DOHH2 (cell line): ENCODE data around the gene DNMT1.

Source experiments
- EZH2phosphoT487 ChIP-seq: fragments of 200-600 bp; sonication (generic); IDR thresholded peaks from 2 replicates; pipeline ENCODE4 v1.6.1; 2017; ENCODE audit warnings: borderline replicate concordance, mild to moderate bottlenecking, antibody characterized with exemption, low read length, moderate library complexity, mixed read lengths
- TF ChIP-seq, protein P1 (sequence below): fragments of 200-600 bp; sonication (generic); IDR thresholded peaks from one replicate; pipeline ENCODE4 v1.5.1; 2014; ENCODE audit warnings: antibody characterized with exemption, mild to moderate bottlenecking, low read depth, low read length; ENCODE audit not compliant: poor library complexity, severe bottlenecking

DNA sequence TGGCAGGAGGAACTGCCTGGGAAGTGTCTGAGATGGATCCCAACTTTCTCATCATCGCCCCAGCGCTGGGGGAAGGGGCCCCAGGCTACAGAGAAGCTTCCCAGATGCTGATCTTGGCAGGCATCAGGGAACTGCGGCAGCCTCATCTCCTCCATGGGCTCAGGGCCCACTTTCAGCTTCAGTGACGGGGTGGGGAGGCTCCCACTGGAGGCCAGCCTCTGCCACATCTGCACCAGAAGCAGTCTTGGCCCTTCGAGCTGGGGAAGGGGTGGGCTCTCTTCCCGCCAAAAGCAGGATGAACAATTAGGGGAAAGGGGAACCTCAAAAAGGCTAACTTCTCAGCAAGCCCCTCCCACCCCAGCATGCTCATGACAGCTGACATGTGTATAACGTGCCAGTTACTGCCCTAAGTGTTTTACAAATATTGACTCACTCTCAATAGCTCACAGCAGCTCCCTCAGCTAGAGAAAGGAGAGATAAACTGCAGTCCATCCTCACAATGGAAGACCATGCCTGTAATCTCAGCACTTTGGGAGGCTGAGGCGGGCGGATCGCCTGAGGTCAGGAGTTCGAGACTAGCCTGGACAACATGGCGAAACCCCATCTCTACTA is 43.5 kb upstream of the DNMT1 start:
- TF ChIP-seq, protein P1, sequence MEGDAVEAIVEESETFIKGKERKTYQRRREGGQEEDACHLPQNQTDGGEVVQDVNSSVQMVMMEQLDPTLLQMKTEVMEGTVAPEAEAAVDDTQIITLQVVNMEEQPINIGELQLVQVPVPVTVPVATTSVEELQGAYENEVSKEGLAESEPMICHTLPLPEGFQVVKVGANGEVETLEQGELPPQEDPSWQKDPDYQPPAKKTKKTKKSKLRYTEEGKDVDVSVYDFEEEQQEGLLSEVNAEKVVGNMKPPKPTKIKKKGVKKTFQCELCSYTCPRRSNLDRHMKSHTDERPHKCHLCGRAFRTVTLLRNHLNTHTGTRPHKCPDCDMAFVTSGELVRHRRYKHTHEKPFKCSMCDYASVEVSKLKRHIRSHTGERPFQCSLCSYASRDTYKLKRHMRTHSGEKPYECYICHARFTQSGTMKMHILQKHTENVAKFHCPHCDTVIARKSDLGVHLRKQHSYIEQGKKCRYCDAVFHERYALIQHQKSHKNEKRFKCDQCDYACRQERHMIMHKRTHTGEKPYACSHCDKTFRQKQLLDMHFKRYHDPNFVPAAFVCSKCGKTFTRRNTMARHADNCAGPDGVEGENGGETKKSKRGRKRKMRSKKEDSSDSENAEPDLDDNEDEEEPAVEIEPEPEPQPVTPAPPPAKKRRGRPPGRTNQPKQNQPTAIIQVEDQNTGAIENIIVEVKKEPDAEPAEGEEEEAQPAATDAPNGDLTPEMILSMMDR, result no peak
- no peak for TF ChIP-seq EZH2phosphoT487
